A549 (cell line): ENCODE measurements around the gene ACTRT2.

Source experiments
- CEBPB ChIP-seq, 2 experiments: fragments of >200 bp in 1 of 2; sonication (Bioruptor Twin) in 1 of 2; formaldehyde crosslinking in 1 of 2; IDR thresholded peaks; 2 replicates each; pipeline ENCODE4 v1.6.1; 2012 to 2016
- CHD2 ChIP-seq: fragments of 150-350 bp; IDR thresholded peaks from 2 replicates; pipeline ENCODE4 v1.6.1; 2014; ENCODE audit warnings: low read length; ENCODE audit not compliant: partially characterized antibody
- CTCF ChIP-seq: fragments of >200 bp; sonication (Bioruptor Twin); formaldehyde crosslinking; IDR thresholded peaks from 3 replicates; pipeline ENCODE4 v1.5.1; 2016
- GATA3 ChIP-seq: IDR thresholded peaks from 2 replicates; pipeline ENCODE4 v1.6.1; 2012; ENCODE audit warnings: borderline replicate concordance
- HDAC2 ChIP-seq: fragments of 200-600 bp; sonication (generic); IDR thresholded peaks from 2 replicates; pipeline ENCODE4 v1.6.1; 2016
- HMGXB4 ChIP-seq: fragments of 250-450 bp; sonication (Bioruptor Pico); IDR thresholded peaks from 2 replicates; pipeline ENCODE4 v1.5.0; 2021; ENCODE audit warnings: mild to moderate bottlenecking, moderate library complexity, borderline replicate concordance
- POLR2A ChIP-seq: IDR thresholded peaks from 2 replicates; pipeline ENCODE4 v1.6.1; 2012; ENCODE audit warnings: mild to moderate bottlenecking, low read length

GRCh38 chr1:3065396-3065795 lies 44.1 kb downstream of the ACTRT2 start:
- TF ChIP-seq CTCF (no peak), POLR2A (no peak), CHD2 (no peak), HMGXB4 (CRISPR knock-in tag) (no peak), CEBPB (IDR thresholded peaks at IDR 0.05) (no peak), GATA3 (no peak), HDAC2 (no peak)
